ENCODE data around the gene PLAA. TPM values are rescaled to one million over a fixed set of nuclear protein-coding genes. Genes with fewer than 3 reads are reported as not detected.
A peak's percentile ranks its signal among the peaks of the same experiment; 100 is the strongest.

The PLAA gene
- 10 to 100 TPM; 27.4 to 31.5 (median 29.5) TPM for total RNA-seq

GRCh38 chr9:26946753-26947727, at the start of gene PLAA:
TSS of gene PLAA (minus strand) at chr9:26947242. CDS start at chr9:26947045, 197 bp downstream.
- peaks cover 30% of the 10 kb centered on the region for H3K4me1 ChIP-seq
- peak in 2 of 3 donors; percentile 56 to 68 for TF ChIP-seq POLR2AphosphoS5 (IDR thresholded peaks at IDR 0.05)
- TF ChIP-seq CTCF (IDR thresholded peaks at IDR 0.05) = no peak
- H3K36me3 ChIP-seq = no peaks in the 10 kb centered on the region
- no peaks in the 10 kb centered on the region for H3K27me3 ChIP-seq
- no peaks in the 10 kb centered on the region for H3K9me3 ChIP-seq
- peak within 1 kb of the TSS; percentile 98 for H3K27ac ChIP-seq
- peak within 1 kb of the TSS; percentile 98 for H3K4me3 ChIP-seq
- peak; percentile 93 to 94 for DNase-seq (ENCODE audit: low spot score in 2 of 2)
- whole genome bisulfite sequencing = under 1% methylated on average over 21 of the region's 76 CpGs

GRCh38 chr9:26995810-26996209, 48.8 kb upstream of the PLAA start:
- no peak for TF ChIP-seq POLR2A (IDR thresholded peaks at IDR 0.05)
- H3K27me3 ChIP-seq = no peaks in the 10 kb centered on the region
- WGBS = 94% methylated on average over 2 of the region's 2 CpGs

GRCh38 chr9:26983340-26983739, 36.3 kb upstream of the PLAA start:
- 67% methylated on average over 1 of the region's 1 CpG for WGBS
- H3K4me1 ChIP-seq = no peaks in the 10 kb centered on the region
- H3K9me3 ChIP-seq = no peaks in the 10 kb centered on the region
- no peak overlapping the region for H3K4me3 ChIP-seq
- TF ChIP-seq POLR2A (IDR thresholded peaks at IDR 0.05) (no peak), CTCF (IDR thresholded peaks at IDR 0.05) (no peak), EP300 (IDR thresholded peaks at IDR 0.05) (no peak), POLR2AphosphoS5 (IDR thresholded peaks at IDR 0.05) (no peak)
- H3K27ac ChIP-seq = no peak overlapping the region
- H3K36me3 ChIP-seq = peaks cover 41% of the 10 kb centered on the region
- no peaks in the 10 kb centered on the region for H3K27me3 ChIP-seq
- no peak for DNase-seq (ENCODE audit: low spot score in 2 of 2)

More at GRCh38 chr9:26995810-26996209, 48.8 kb upstream of the PLAA start:
- Histone ChIP-seq H3K27ac (no peak overlapping the region), H3K4me3 (no peak overlapping the region), H3K9me3 (no peaks in the 10 kb centered on the region), H3K4me1 (no peaks in the 10 kb centered on the region), H3K36me3 (peaks cover 13% of the 10 kb centered on the region)
- DNase-seq (ENCODE audit: low spot score in 2 of 2) = no peak

- TF ChIP-seq EP300 (IDR thresholded peaks at IDR 0.05) (no peak), CTCF (IDR thresholded peaks at IDR 0.05) (peak in 1 of 2 donors; percentile 18)
- no peak overlapping the region for H3K27ac ChIP-seq
- WGBS = 89% methylated on average over 18 of the region's 18 CpGs
- no peak overlapping the region for H3K4me3 ChIP-seq
- H3K4me1 ChIP-seq = no peaks in the 10 kb centered on the region
- no peaks in the 10 kb centered on the region for H3K27me3 ChIP-seq
- DNase-seq (ENCODE audit: low spot score in 2 of 2) = no peak
- H3K9me3 ChIP-seq = no peaks in the 10 kb centered on the region
- peaks cover 13% of the 10 kb centered on the region for H3K36me3 ChIP-seq
Measured at GRCh38 chr9:26975728-26976707, 29.0 kb upstream of the PLAA start.

GRCh38 chr9:26974927-26975326, 27.9 kb upstream of the PLAA start:
- TF ChIP-seq EP300 (IDR thresholded peaks at IDR 0.05) (no peak), POLR2AphosphoS5 (IDR thresholded peaks at IDR 0.05) (no peak), CTCF (IDR thresholded peaks at IDR 0.05) (no peak), POLR2A (IDR thresholded peaks at IDR 0.05) (no peak)
- no peak overlapping the region for H3K27ac ChIP-seq
- 76% methylated on average over 4 of the region's 4 CpGs for WGBS
- DNase-seq (ENCODE audit: low spot score in 2 of 2) = no peak
- H3K36me3 ChIP-seq = peaks cover 10% of the 10 kb centered on the region
- H3K4me3 ChIP-seq = no peak overlapping the region
- H3K27me3 ChIP-seq = no peaks in the 10 kb centered on the region
- no peaks in the 10 kb centered on the region for H3K9me3 ChIP-seq
- no peaks in the 10 kb centered on the region for H3K4me1 ChIP-seq

Measured in suprapubic skin (tissue), 4 donors.